Thyroid gland (tissue), 4 donors: ENCODE results near the gene RNF149. TPM values are rescaled to one million over a fixed set of nuclear protein-coding genes. Genes with fewer than 3 reads are reported as not detected.
A peak's percentile ranks its signal among the peaks of the same experiment; 100 is the strongest.
"Not testable (repeated sequence)": the region's sequence is repeated elsewhere in the genome, so short reads cannot be mapped to it uniquely, and the experiment has no call there.

Source experiments
- DNase-seq, 2 donors: peaks; one replicate each; pipeline ENCODE4 v3.0.0-alpha.2; 2019
- H3K27ac ChIP-seq, 3 donors: fragments of 200-600 bp; sonication (generic); 1 replicate in 2 of 3; 2 replicates in 1 of 3; pipeline ENCODE4 v1.5.1; 2016 to 2019; ENCODE audit warnings: mild to moderate bottlenecking in 1 of 3, moderate library complexity in 1 of 3
- H3K27me3 ChIP-seq: fragments of 200-600 bp; sonication (generic); one replicate; pipeline ENCODE4 v1.5.1; 2019
- H3K36me3 ChIP-seq, 2 donors: fragments of 200-600 bp; sonication (generic); one replicate each; pipeline ENCODE4 v1.5.1; 2016 to 2019
- H3K4me1 ChIP-seq, 2 donors: fragments of 200-600 bp; sonication (generic); one replicate each; pipeline ENCODE4 v1.5.1; 2017 to 2019
- H3K4me3 ChIP-seq, 3 donors: fragments of 200-600 bp; sonication (generic); replicated peaks in 1 of 3; 1 replicate in 2 of 3; 2 replicates in 1 of 3; pipeline ENCODE4 v1.5.1; 2016; ENCODE audit warnings: mild to moderate bottlenecking in 1 of 3
- H3K9me3 ChIP-seq: fragments of 200-600 bp; sonication (generic); one replicate; pipeline ENCODE4 v1.5.1; 2017
- CTCF ChIP-seq, 6 experiments: fragments of 200-600 bp in 3 of 6; fragments of 450-650 bp in 3 of 6; sonication (generic) in 3 of 6; IDR thresholded peaks; one replicate each; pipeline ENCODE4 v1.5.1; 2016 to 2019; ENCODE audit warnings: antibody characterized with exemption in 6 of 6, mild to moderate bottlenecking in 2 of 6, inconsistent platforms in 1 of 6, moderate library complexity in 1 of 6
- POLR2A ChIP-seq, 2 donors: fragments of 450-650 bp; IDR thresholded peaks; one replicate each; pipeline ENCODE4 v1.6.1; 2017; ENCODE audit warnings: antibody characterized with exemption in 2 of 2, mild to moderate bottlenecking in 2 of 2, moderate library complexity in 1 of 2
- whole genome bisulfite sequencing, 2 donors: methylation state at CpG; one replicate each; pipeline ENCODE4 v1.1.5; 2017; 5-methylcytosine and 5-hydroxymethylcytosine counted together
- intact Hi-C: fragments of 100-400 bp; cut with DNase I; formaldehyde crosslinking; loops from one replicate; pipeline ENCODE4 v1.15.1; 2023
- total RNA-seq, 4 donors: library from RNA; depleted of rRNA; stranded (reverse); fragments of >200 nt; gene quantifications; one replicate each; pipeline ENCODE4 v1.2.3, GENCODE V29; 2016

Gene RNF149
- total RNA-seq, 4 donors from 2014 or later: 49.5 to 95.6 (median 68.5) TPM

- WGBS, 2 donors: 27 to 32% methylated on average over 17 of the region's 17 CpGs
- Histone ChIP-seq H3K4me3 (peak overlapping the region; percentile 39 to 100 (median 98)), H3K27ac (no peak overlapping the region), H3K4me1 (peaks cover 19 to 24% of the 10 kb centered on the region in 2 donors), H3K36me3 (peaks cover 2 to 3% of the 10 kb centered on the region in 2 donors), H3K27me3 (no peaks in the 10 kb centered on the region), H3K9me3 (no peaks in the 10 kb centered on the region)
- no peak for TF ChIP-seq POLR2A (IDR thresholded peaks at IDR 0.05)
- TF ChIP-seq CTCF (IDR thresholded peaks at IDR 0.05): no peak
- intact Hi-C loops: loop anchor here (10.0 kb wide), 1 partner anchor 99 kb away; the partner anchor contains the start of gene TBC1D8
- no peak for DNase-seq
Observed at GRCh38 chr2:101253703-101254450, 54.6 kb downstream of the RNF149 start.

GRCh38 chr2:101253013-101253702 is 55.3 kb downstream of the RNF149 start:
- no peaks in the 10 kb centered on the region for H3K9me3 ChIP-seq
- H3K27ac ChIP-seq: peak overlapping the region; percentile 55 to 96 (median 92)
- H3K36me3 ChIP-seq: no peaks in the 10 kb centered on the region
- WGBS, 2 donors: 0 to 1% methylated on average over 27 to 28 of the region's 65 CpGs
- TF ChIP-seq CTCF (IDR thresholded peaks at IDR 0.05) (no peak), POLR2A (IDR thresholded peaks at IDR 0.05) (no peak)
- H3K27me3 ChIP-seq: no peaks in the 10 kb centered on the region
- peak overlapping the region; percentile 39 to 100 (median 98) for H3K4me3 ChIP-seq
- DNase-seq: peak; percentile 70 to 73
- peaks cover 19 to 24% of the 10 kb centered on the region in 2 donors for H3K4me1 ChIP-seq
- intact Hi-C loops: loop anchor here (10.0 kb wide), 1 partner anchor 98 kb away; the partner anchor contains the start of gene TBC1D8

- H3K9me3 ChIP-seq: no peaks in the 10 kb centered on the region
- H3K36me3 ChIP-seq: no peaks in the 10 kb centered on the region
- H3K27ac ChIP-seq: peak within 1 kb of the TSS; percentile 67 to 96 (median 92)
- peak in 2 of 6 experiments; percentile 7 to 12 for TF ChIP-seq CTCF (IDR thresholded peaks at IDR 0.05)
- peak in 1 of 2 donors; percentile 75 for TF ChIP-seq POLR2A (IDR thresholded peaks at IDR 0.05)
- H3K27me3 ChIP-seq: no peaks in the 10 kb centered on the region
- peak within 1 kb of the TSS; percentile 43 to 100 (median 98) for H3K4me3 ChIP-seq
- DNase-seq: peak; percentile 99
- H3K4me1 ChIP-seq: peaks cover 19 to 24% of the 10 kb centered on the region in 2 donors
- intact Hi-C loops: loop anchor here (10.0 kb wide), 1 partner anchor 98 kb away; the partner anchor contains the start of gene TBC1D8
- 0 to 3% methylated on average over 30 to 42 of the region's 63 CpGs for WGBS, 2 donors
Observed at GRCh38 chr2:101252408-101253012, 56.0 kb downstream of the RNF149 start, which contains the start of gene CNOT11. TSS of gene CNOT11 (plus strand) at chr2:101252886. CDS start at chr2:101252965, 79 bp downstream.

- DNase-seq: peak; percentile 35 to 39
- intact Hi-C loops: loop anchor here (10.0 kb wide), 1 partner anchor 97 kb away; the partner anchor contains the start of gene TBC1D8
- Histone ChIP-seq H3K4me1 (peaks cover 19 to 24% of the 10 kb centered on the region in 2 donors), H3K27me3 (no peaks in the 10 kb centered on the region), H3K27ac (peak overlapping the region; percentile 33 to 96 (median 67)), H3K9me3 (no peaks in the 10 kb centered on the region), H3K36me3 (no peaks in the 10 kb centered on the region), H3K4me3 (peak overlapping the region in 2 of 3 donors; percentile 43 to 100)
- 25 to 31% methylated on average over 16 of the region's 16 CpGs for WGBS, 2 donors
- TF ChIP-seq CTCF (IDR thresholded peaks at IDR 0.05): peak in 4 of 6 experiments; percentile 39 to 52 (median 50)
- no peak for TF ChIP-seq POLR2A (IDR thresholded peaks at IDR 0.05)
Observed at GRCh38 chr2:101251844-101252407, 56.6 kb downstream of the RNF149 start.

- H3K27me3 ChIP-seq, H3K27ac ChIP-seq, H3K4me3 ChIP-seq, H3K9me3 ChIP-seq, H3K36me3 ChIP-seq, DNase-seq: not testable (repeated sequence)
- intact Hi-C loops: loop anchor here (10.0 kb wide), 1 partner anchor 97 kb away; the partner anchor contains the start of gene TBC1D8
- peaks cover 19 to 24% of the 10 kb centered on the region in 2 donors for H3K4me1 ChIP-seq
- 82 to 85% methylated on average over 10 of the region's 10 CpGs for WGBS, 2 donors
Observed at GRCh38 chr2:101251246-101251781, 57.2 kb downstream of the RNF149 start.
